HG02981 (cell line): ENCODE measurements around the gene THADA.

Experiments
- ATAC-seq: cut with Tn5 transposase; IDR thresholded peaks from one replicate; pipeline ENCODE4 v1.9.1; 2021; ENCODE audit warnings: mild to moderate bottlenecking, moderate library complexity; ENCODE audit not compliant: unreplicated experiment

Gene THADA

DNA sequence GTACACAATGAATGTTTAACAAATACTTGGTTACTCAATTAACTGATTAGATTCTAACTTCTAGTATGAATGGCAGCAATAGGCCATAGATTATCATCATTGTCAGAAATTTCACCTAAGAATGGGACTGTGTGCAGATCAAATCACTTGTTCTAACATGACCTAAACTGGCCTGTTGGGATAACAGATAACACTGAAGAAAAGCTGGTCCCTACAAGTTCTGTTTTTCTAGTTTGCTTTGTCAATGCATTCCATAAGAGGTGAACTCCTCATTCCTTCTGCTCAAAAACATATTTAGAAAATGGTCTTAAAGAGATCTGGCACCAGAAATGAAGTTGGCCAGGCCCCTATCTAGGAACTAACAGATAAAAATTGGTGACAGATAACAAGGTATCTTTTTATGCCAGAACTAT lies 175.4 kb downstream of the THADA start:
- ATAC-seq: no peak

DNA sequence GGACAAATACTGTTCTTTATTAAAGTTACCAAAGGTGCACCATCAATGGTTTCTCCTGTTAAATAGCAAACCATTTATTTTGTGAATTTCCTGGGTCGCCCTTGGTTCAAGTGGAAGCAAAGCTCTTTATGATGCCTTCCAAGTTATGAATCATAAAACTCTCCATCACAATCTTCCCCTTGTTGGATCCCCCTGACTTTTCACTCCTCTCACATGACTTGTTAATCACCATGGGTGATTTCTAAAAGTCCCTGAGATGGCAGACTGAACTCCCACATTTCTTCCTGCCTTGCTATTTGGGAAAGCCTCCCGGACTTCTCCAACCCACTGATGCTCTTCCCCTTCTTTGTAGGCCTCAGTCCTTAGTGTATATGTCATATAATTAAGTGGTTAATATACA lies 176.0 kb downstream of the THADA start:
- ATAC-seq: no peak

DNA sequence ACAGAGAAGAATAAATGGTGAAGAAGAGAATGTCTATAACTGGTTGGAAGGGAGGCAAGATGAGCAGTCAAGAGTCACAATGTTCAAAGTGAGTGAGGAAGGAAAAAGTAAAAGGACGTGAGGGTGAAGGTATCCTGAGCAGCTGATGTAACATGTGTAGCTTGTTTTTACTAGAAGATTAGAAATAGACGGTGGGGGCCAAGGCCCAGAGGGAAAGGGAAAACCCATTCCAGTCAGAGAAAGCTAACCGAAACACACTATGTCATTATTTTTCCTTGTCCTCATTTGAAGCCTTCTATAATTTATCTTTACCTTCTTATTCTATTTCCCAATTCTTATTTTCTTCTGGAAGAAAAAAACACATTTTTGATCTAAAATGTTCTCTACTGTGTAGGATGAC lies 176.6 kb downstream of the THADA start:
- no peak for ATAC-seq

DNA sequence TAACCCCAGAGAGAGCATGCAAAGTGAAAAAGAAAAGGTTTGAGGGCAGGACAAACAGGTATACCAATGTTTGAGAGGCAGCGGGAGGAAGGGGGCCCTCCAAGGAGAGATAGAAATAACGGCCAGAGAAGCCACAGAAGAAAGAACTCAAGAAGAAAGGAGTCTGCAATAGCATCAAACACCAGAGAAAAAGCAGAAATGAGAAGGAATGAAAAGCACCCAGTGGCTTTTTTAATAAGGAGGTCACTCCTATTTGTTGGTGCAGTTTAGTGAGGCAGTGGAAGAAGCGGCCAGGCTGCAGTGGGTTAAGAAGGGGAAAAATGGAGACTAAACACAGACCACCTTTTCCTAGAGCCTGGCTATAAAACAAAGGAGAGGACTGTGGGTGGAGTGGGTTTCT lies 177.2 kb downstream of the THADA start:
- no peak for ATAC-seq

DNA sequence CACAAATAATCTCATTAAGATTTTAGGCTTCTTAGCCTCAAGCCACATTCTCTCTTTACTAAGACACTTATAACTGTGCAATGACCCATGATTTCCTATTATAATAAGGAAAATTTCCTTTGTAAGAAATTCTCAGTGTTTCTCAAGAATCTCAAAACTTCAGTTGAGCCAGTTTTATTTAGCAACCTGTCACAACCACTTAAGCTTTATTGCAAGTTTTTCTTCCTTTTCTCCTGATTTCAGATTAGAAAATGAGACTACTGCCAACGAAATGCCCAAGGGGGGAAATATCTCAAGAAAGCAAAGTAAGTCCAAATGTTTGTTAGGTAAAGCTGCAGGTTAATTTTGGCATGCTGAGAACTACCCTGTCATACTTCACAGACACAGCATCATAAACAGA lies 178.5 kb downstream of the THADA start:
- ATAC-seq: no peak

DNA sequence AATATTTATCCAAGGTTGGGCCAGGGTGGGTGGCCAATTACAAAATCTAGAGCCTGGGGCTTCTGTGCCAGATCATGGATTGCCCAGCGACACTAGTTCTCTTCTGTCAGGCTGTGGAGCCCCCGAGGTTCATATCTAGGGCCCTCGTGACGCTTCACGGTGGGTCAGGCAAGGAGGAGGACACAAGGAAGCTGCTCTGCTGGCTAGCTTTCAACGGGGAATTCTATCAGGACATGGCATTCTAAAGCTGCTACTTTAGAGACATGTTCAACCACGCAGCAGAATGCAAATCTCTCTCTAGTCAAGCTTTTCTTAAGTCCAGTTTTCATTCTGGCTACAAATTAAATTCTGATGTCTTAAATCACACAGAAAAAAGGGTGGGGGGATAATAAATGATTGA lies 180.2 kb downstream of the THADA start:
- ATAC-seq: no peak

DNA sequence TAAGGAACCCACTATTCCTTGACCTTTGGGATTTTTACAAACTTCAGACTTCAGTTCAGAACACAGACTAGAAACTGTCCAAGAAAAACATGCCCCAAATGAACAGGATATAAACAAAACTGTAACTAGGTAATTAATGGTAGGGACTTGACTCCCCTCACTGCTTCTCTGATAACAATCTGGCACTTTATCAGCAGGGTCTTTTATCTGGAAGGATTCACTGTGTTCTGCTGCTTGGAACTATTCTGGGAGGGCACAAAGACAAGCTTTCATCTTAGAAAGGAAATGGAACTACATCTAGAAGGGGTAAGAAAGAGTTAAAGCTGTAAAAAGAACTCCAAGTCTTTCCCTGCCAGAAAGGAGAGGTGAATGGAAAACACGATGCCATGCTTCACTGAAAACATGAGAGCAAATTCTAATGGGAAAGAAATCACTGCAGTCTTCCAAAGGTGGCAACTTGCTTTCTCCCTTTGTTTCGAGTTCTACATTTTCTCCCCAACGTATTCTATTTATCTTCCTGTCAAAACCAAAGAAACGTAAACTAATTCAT lies 181.2 kb downstream of the THADA start:
- no peak for ATAC-seq

DNA sequence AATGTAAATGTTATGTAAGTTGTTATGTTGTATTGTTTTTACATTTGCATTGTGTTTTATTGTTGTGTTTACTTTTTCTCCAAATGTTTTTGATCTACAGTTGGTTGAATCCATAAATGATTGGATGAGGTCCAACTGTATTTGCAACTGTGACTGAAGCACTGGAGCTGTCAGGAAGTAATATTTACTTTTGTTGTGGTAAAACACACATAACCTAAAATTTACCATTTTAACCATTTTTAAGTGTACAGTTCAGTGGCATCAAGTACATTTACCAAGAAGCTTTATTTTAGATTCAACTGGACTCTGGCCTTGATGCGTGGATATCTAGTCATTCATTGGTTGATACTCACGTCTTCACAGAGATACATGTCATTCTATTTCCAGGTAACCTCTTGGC lies 181.8 kb downstream of the THADA start:
- ATAC-seq: no peak

DNA sequence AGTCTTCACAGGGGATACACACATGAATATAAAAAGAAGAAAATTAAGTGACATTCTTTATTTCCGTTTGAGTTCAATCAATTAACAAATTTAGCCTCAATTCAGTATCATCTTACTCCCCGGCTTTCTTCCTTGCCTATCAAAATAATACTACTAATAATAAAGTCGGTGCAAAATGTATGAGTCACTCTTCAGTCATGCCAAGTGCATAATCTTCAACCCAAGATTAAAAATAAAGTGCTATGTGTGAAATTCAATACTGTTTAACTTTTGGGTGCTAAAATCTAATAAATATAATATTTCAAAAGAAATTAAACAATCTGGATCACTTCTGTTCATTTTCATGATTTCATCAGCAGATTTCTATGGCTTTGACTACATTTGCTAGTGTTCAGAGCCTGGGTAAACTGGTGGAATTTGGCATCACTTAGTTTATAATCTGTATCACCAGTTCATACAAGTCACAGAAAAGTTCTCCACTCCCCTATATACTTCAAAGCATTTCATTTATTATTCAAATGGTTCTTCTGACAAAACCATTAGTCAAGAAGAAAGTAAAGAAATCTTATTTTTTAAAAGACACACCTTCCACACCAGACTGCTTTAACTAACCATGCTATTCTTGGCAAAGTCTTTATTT lies 183.6 kb downstream of the THADA start:
- ATAC-seq: no peak

DNA sequence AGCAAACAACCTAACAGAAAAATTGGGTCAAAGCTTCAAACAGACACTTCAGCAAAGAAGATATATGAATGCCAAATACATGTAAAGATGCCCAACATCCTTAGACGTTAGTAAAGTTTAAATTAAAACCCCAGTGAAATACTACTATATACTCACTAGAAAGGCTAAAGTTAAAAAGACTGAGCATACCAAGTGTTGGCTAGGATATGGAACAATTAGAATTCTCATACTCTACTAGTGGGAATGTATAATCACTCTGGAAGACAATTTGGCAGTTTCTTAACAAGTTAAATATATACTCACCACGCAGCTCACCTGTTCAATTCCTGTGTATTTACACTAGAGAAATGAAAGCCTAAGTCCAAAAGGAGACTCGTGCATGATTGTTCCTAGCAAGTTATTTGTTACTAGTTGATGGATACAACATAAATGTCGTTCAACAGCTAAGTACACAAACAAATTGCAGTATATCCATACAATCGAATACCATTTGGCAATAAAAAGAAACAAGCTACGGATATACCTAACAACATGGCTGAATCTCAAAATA lies 185.7 kb downstream of the THADA start:
- ATAC-seq: no peak

DNA sequence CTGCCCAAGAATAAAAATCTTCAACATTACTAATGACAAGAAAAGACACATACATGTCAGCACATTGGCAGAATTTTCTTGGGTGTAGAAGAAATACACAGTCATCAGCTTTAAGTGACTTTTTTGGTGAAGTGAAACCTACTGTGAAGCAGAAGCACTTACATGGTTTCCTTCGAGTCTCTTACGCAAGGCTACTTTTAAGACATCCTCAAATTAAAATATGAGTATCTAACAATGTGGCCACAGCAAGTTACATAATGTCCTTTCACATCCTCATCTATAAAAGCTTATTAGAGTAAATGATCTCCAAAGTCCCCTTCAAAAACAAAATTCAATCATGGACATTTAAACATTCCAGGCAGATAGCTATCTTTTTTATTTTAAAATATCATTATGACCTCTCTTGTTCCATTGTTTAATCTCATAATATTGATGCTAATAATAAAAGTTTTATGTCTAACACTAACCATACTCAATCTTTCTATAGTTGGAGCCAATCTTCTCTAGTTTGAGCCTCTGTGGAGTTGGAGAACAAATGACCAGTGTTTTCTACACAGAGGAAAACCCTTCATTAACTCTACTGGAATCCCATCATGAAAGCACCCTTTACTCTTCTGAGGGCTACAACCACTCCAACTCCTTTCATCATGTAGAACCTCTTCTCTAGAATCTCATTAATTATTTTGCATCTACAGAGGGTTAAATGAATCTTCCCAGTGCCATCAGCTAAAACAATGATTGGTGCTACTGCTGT lies 187.3 kb downstream of the THADA start:
- peak; percentile 78 for ATAC-seq

DNA sequence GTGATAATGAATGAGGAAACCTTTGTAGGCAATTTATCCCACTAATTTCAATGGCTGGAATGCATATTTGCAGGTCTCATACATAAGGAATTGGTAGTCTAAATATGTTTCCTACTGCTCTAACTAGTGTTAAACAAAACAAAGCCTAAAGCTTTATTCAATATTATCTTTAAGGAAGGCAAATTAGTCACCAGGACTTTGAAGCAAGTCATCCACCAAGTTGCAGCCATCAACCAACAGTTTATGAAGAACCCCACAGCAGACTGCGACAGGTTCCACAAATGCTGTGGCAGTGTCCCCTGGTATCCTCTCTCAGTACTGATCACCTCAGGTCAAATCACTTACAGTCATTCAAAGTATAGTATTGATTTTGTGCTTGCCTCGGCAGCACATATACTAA lies 187.9 kb downstream of the THADA start:
- ATAC-seq: peak; percentile 42

DNA sequence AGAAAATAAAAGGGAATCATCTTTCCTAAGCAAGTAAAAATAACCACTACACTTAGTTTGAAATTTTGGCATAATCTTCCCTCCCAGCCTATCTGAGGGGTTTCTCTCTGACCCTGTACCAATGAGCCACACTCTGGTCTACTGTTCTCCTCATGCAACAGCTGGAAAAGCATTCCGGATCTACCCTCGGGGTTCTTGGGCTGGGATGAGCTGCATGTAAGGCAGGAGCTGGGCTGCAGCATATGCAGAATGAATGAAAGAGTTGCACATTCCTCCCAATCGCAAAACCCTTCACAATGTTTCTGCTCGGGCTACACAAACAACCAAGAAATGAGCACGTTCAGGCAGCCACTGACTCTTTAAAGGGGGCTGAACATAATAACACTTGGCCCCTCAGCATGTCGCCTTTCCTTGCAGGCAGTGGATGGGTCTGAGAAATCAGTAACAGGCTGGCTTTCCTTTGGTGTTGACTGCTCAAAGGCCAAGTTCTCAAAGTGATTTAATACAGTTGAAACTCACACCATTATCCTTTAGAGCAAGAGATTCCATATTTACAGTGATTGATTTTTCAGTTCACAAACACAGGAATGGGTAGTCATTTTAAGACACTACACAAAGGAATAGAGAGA lies 189.1 kb downstream of the THADA start:
- ATAC-seq: no peak

DNA sequence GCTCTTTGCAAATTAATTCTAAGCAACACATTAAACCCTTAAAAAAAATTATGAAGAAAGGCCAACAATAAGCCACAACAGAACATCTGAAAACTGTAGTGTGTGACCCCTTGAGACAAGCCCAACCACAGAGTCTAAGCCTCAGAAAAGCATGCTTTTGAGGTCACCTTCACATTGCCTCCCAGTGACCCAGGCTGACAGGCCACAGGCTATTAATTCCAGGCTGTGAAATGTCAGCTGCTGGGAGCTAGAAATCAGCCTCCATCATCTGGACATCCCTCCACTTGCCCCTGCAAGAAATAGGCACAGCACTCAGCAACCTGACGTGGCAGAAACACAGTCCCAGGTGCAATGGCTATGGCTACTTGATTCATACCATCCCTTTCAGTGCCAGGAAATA lies 190.0 kb downstream of the THADA start:
- ATAC-seq: no peak

DNA sequence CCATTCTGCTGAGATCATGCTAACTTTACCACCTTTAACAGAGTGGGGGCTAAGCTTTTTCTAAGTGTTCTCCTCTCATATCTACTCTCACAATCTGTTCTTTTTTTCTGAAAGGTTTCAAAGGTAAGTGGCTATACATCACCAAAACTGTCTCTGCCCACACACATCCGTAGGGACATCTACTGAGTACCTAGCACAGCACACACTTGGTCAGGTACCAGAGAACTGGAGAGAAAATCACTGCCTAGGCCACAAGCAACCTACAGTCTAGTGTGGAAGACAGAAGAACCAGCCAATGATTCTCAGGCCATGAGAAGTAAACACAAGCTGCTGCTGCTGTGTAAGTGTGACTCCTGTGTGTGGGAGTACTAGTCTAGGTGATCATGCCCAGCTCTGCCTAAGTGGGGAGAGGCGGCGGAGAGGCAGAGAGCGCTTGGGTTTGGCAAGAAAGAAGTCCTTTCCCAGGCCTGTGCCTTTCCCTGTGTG lies 193.3 kb downstream of the THADA start:
- ATAC-seq: peak; percentile 39

DNA sequence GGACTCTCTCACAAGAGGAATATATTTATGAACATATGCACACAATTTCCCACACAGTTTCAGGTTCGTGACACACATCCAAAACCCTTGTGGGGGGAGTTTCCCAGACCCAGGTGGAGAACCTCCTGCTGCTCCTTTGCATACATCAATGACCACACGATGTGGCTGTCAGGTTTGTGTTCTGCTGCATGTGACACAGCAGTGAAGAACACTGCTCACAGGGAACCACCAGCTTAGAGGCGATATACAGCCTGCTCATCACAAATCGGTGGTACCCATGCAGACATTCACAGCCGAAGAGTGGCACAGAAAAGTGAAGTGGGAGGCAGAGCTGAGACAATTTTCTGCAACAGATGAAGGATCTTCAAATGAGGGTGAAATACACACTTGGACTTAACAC lies 193.8 kb downstream of the THADA start:
- ATAC-seq: peak; percentile 93

DNA sequence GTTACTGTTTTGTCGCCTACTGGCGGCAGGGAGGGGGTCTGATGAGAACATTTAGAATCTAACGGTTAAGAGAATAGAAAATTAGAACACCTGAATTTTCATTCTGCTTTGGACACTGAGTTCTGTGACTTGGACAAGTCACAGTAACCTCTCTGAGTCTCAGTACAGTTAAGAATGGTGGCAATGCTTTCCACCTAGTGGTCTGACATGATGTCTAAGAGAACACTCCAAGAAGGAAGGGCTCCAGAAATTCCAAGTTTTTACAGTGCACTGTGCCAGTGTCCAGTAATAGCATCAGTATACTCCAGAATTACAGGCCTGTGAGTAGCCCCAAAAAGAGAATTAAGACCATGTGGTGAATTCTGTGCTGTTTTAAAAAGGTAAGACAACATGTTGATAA lies 195.3 kb downstream of the THADA start:
- no peak for ATAC-seq

DNA sequence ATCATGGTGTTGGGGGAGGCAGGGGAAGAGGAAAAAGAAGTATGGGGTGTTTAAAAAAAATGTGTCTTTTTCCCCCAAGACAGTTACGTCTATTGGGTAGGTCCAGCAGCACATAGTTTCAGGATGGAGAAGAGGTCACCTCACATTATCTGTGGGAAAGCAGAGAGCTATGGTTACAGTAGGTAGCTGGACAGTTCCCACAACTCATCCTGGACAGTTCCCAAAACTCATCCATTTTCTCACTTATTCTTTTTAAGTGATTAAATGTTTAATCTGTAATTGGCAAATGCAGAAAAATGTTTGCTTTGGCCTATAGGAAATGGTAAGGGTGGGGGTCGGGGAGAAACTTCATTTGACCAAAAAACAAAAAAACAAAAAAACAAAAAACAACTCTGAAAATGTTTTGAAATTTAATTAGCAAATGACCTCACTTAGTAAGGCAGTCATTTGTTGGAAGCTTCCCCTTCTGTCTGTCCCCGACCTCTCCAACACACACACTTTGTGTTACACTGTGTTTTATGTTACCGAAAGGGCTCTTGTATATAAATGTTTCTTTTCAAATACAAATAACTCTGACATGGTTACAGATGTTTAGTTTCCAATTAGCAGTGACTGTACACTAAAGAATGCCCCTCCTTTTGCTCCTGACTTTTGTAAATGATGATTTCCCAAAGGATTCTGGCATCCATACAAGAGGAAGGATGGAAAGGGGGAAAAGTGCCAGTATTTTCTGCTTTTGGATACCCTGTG lies 196.1 kb downstream of the THADA start:
- ATAC-seq: no peak

DNA sequence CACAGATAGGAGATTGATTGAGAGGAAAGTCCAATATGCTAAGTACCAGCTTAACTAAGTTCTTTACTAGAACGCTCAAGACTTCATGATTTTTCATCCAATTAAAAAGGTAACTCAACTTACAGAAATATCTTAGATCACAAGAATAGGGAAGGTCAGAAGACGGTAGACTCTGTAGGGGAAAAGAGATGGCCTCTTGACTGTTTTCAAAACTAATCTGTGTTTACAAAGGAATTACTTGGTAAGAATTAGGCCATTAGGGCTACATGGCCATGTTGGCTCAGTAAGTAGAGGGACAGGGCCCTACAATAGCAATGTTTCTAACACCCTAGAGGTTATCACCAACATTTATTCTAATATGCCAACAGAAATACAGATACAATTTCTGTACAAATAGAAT lies 196.7 kb downstream of the THADA start:
- no peak for ATAC-seq

DNA sequence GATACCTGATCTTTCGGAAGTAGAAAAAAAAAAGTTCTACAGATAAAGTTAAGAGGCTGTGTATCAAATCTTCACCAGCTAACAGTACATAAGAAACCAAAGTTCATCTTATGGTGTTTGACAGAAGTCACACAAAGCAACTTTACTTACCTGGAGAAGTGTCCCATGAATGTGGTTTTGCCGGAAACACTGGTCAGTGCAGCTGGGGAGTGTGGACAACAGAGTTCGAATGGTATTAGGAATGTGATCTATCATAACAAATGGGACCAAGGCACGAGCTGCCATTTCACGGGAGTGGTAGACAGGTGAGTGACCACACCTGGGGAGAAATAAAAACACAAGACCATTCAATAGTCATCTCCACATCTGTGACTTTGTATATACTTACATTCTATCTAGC lies 198.0 kb downstream of the THADA start:
- no peak for ATAC-seq

DNA sequence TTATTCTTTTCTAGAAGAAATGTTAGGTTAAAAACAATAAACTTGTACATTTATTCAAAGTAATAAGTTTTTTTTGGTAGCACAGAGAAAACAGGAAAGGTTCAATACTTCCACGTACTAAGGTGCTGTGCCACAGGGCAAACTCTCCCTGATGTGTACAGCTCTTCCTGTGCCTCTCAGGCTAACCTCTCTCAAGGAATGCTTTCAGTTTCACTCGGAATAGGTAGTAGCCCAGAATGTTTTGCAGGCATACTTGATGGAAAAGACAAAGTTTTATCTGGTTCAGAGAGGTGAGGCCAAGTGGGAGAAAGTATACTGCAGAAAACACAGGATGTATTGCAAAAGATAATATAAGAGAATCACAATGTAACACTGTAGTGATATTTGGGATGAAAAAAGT lies 198.4 kb downstream of the THADA start:
- ATAC-seq: no peak
